H1 (cell line): ENCODE data around the gene XPOT. TPM values are rescaled to one million over a fixed set of nuclear protein-coding genes. Genes with fewer than 3 reads are reported as not detected.

Experiments used
- ATF3 ChIP-seq: IDR thresholded peaks from 2 replicates; pipeline ENCODE4 v1.6.1; 2011; ENCODE audit warnings: low read depth, mild to moderate bottlenecking, low read length; ENCODE audit not compliant: insufficient read depth
- BRCA1 ChIP-seq: IDR thresholded peaks from 2 replicates; pipeline ENCODE4 v1.6.1; 2012; ENCODE audit warnings: low read depth, low read length, improper control_type of control experiment
- CBX8 ChIP-seq: fragments of 300-800, 300-1000 bp; sonication (generic); IDR thresholded peaks from 2 replicates; pipeline ENCODE4 v1.7.1; 2016; ENCODE audit warnings: low read depth, low read length, borderline replicate concordance
- CREB1 ChIP-seq: IDR thresholded peaks from 2 replicates; pipeline ENCODE4 v1.6.1; 2012; ENCODE audit warnings: inconsistent platforms
- JUND ChIP-seq: IDR thresholded peaks from 2 replicates; pipeline ENCODE4 v1.6.1; 2011; ENCODE audit warnings: mild to moderate bottlenecking, improper control_type of control experiment, low read length
- SP1 ChIP-seq: IDR thresholded peaks from 2 replicates; pipeline ENCODE4 v1.6.1; 2011; ENCODE audit warnings: low read depth, low read length
- polyA plus RNA-seq, 7 experiments: library from polyadenylated mRNA; depleted of rRNA in 3 of 7; stranded (reverse) in 5 of 7; unstranded in 2 of 7; fragments of >200 nt in 5 of 7; fragments of 200-250 nt in 2 of 7; gene quantifications; 1 replicate in 5 of 7; 2 replicates in 1 of 7; 4 replicates in 1 of 7; pipeline versions ENCODE4 v1.2.1 to v1.2.3, GENCODE V29; 2011 to 2013; ENCODE audit warnings: missing spikeins in 2 of 7, mixed read lengths in 2 of 7
- total RNA-seq: library from RNA; stranded (reverse); fragmentation: NEBNext Ultra II Directional; extraction: Animal tissue kit (Norgen Biotek cat#: 25700); gene quantifications from 2 replicates; pipeline ENCODE4 v1.2.1, GENCODE V29; 2021

Gene XPOT
- total and polyA plus RNA-seq, 2 of the 8 experiments (the other 6 are each of a cell fraction or from before 2014, with no cell fraction given): 38.8 to 176 TPM

- TF ChIP-seq CBX8: no peak
- TF ChIP-seq SP1: no peak
- TF ChIP-seq ATF3: no peak
- TF ChIP-seq CREB1: no peak
- TF ChIP-seq BRCA1: no peak
- TF ChIP-seq JUND: no peak
Observed at GRCh38 chr12:64418209-64418608, 14.0 kb downstream of the XPOT start (continued).
